ENCODE measurements around the gene MTTP. TPM values are rescaled to one million over a fixed set of nuclear protein-coding genes. Genes with fewer than 3 reads are reported as not detected.

Gene MTTP
- total RNA-seq, 1 experiment from 2014 or later, result 0.20 TPM

DNA sequence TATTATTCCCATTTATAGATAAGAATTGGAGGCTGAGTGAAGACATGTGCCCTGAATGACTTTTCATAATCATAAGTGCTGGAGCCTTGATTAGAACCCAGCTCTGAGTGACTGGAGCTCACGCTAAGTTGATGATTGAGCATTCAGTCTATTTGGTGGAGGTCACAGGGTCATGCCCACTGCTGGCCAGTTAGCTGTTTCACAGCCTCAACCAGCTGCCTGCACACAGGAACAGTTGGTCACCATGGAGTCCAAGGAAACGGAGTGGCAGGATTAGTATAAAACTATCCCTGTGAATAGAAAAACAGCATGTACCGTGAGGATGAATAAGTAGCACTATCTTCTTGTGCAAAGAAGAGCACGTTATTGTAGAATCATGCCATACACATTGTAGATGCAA lies 84.0 kb downstream of the MTTP start:
- TF ChIP-seq CEBPB (IDR thresholded peaks at IDR 0.05; ENCODE audit: low read depth) (no peak), EZH2 (IDR thresholded peaks at IDR 0.05) (no peak), JUND (IDR thresholded peaks at IDR 0.05) (no peak)
- intact Hi-C loops (cut with micrococcal nuclease), result no loop called here
- Histone ChIP-seq H4K20me1 (ENCODE audit: insufficient read depth) (no peaks in the 10 kb centered on the region), H3K27ac (ENCODE audit: low read depth, low read length) (no peak overlapping the region), H3K9me2 (ENCODE audit: insufficient read depth) (no peaks in the 10 kb centered on the region), H3K9me3 (ENCODE audit: control insufficient read depth in 1 of 2, insufficient read depth in 1 of 2, low read depth in 1 of 2, low read length in 2 of 2) (no peaks in the 10 kb centered on the region), H3K27me3 (ENCODE audit: insufficient read depth, low read length) (no peaks in the 10 kb centered on the region), H3K4me1 (ENCODE audit: control insufficient read depth in 1 of 2, insufficient read depth in 2 of 2, low read length in 2 of 2) (peaks cover 0 to 5% of the 10 kb centered on the region in 2 experiments; a peak in 2 of 4 replicates), H3K36me3 (ENCODE audit: control insufficient read depth in 1 of 2, insufficient read depth in 2 of 2, low read length in 2 of 2) (no peaks in the 10 kb centered on the region), H3K4me2 (ENCODE audit: low read length) (no peak overlapping the region), H3K9ac (ENCODE audit: low read length) (no peak overlapping the region), H3K4me3 (replicated peaks in 1 of 2; ENCODE audit: low read depth in 1 of 2, low read length in 2 of 2) (no peak overlapping the region), H3K79me2 (ENCODE audit: insufficient read depth, low read length) (no peaks in the 10 kb centered on the region), H2AFZ (ENCODE audit: low read depth, low read length, poor library complexity, severe bottlenecking) (no peak overlapping the region)
- DNase-seq (ENCODE audit: low read depth, low spot score), result no peak
- ChIA-PET CTCF (no interaction called here), POLR2A (no interaction called here), RAD21 (ENCODE audit: low non-redundant PET in 1 of 2, low total read pairs in 2 of 2, uncharacterized antibody in 2 of 2, unreplicated experiment in 2 of 2) (no interaction called here)
- no peak for ATAC-seq
- BruUV-seq (replicated peaks), result no TSS peak

DNA sequence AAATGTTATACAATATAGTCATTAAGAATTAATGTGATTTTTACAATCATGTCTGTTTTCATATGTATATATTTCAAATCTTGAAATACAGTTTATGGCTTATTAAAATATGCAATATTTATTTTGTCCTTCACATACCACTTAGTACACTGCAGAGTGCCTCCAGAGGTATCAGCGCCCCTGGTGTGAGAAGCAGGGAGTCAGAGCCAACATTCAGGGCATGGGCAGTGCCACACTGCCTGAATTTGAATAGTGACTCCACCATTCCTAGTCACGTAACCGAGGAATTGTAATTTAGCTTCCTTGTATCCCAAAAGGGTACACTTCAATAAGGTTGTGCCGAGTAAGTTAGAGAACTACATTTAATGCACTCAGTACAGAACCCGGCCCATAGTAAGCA lies 87.3 kb downstream of the MTTP start:
- H3K9me3 ChIP-seq (ENCODE audit: control insufficient read depth in 1 of 2, insufficient read depth in 1 of 2, low read depth in 1 of 2, low read length in 2 of 2), result no peaks in the 10 kb centered on the region
- ATAC-seq, result no peak
- DNase-seq (ENCODE audit: low read depth, low spot score), result no peak
- H3K79me2 ChIP-seq (ENCODE audit: insufficient read depth, low read length), result no peaks in the 10 kb centered on the region
- H2AFZ ChIP-seq (ENCODE audit: low read depth, low read length, poor library complexity, severe bottlenecking), result no peak overlapping the region
- ChIA-PET POLR2A (no interaction called here), RAD21 (ENCODE audit: low non-redundant PET in 1 of 2, low total read pairs in 2 of 2, uncharacterized antibody in 2 of 2, unreplicated experiment in 2 of 2) (no interaction called here), CTCF (no interaction called here)
- no peaks in the 10 kb centered on the region for H3K9me2 ChIP-seq (ENCODE audit: insufficient read depth)
- H3K4me2 ChIP-seq (ENCODE audit: low read length), result no peak overlapping the region
- no peaks in the 10 kb centered on the region for H4K20me1 ChIP-seq (ENCODE audit: insufficient read depth)
- H3K27ac ChIP-seq (ENCODE audit: low read depth, low read length), result no peak overlapping the region
- no TSS peak for BruUV-seq (replicated peaks)
- intact Hi-C loops (cut with micrococcal nuclease), result no loop called here
- no peaks in the 10 kb centered on the region for H3K4me1 ChIP-seq (ENCODE audit: control insufficient read depth in 1 of 2, insufficient read depth in 2 of 2, low read length in 2 of 2)
- H3K4me3 ChIP-seq (replicated peaks in 1 of 2; ENCODE audit: low read depth in 1 of 2, low read length in 2 of 2), result no peak overlapping the region
- no peak overlapping the region for H3K9ac ChIP-seq (ENCODE audit: low read length)
- no peaks in the 10 kb centered on the region for H3K36me3 ChIP-seq (ENCODE audit: control insufficient read depth in 1 of 2, insufficient read depth in 2 of 2, low read length in 2 of 2)
- H3K27me3 ChIP-seq (ENCODE audit: insufficient read depth, low read length), result no peaks in the 10 kb centered on the region
- TF ChIP-seq EZH2 (IDR thresholded peaks at IDR 0.05), result no peak
- no peak for TF ChIP-seq ELF1 (IDR thresholded peaks at IDR 0.05; ENCODE audit: borderline replicate concordance, low read depth)
- no peak for TF ChIP-seq SP1 (IDR thresholded peaks at IDR 0.05; ENCODE audit: low read depth)
- TF ChIP-seq, protein P1, sequence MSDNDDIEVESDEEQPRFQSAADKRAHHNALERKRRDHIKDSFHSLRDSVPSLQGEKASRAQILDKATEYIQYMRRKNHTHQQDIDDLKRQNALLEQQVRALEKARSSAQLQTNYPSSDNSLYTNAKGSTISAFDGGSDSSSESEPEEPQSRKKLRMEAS (IDR thresholded peaks at IDR 0.05), result no peak
- TF ChIP-seq POLR2A (IDR thresholded peaks at IDR 0.05; ENCODE audit: borderline replicate concordance, extremely low read depth, insufficient read depth, insufficient read length), result no peak
- TF ChIP-seq, protein P2, sequence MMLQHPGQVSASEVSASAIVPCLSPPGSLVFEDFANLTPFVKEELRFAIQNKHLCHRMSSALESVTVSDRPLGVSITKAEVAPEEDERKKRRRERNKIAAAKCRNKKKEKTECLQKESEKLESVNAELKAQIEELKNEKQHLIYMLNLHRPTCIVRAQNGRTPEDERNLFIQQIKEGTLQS (IDR thresholded peaks at IDR 0.05), result no peak
- TF ChIP-seq POLR2AphosphoS5 (IDR thresholded peaks at IDR 0.05; ENCODE audit: low read depth, low read length), result no peak
- TF ChIP-seq, protein P3, sequence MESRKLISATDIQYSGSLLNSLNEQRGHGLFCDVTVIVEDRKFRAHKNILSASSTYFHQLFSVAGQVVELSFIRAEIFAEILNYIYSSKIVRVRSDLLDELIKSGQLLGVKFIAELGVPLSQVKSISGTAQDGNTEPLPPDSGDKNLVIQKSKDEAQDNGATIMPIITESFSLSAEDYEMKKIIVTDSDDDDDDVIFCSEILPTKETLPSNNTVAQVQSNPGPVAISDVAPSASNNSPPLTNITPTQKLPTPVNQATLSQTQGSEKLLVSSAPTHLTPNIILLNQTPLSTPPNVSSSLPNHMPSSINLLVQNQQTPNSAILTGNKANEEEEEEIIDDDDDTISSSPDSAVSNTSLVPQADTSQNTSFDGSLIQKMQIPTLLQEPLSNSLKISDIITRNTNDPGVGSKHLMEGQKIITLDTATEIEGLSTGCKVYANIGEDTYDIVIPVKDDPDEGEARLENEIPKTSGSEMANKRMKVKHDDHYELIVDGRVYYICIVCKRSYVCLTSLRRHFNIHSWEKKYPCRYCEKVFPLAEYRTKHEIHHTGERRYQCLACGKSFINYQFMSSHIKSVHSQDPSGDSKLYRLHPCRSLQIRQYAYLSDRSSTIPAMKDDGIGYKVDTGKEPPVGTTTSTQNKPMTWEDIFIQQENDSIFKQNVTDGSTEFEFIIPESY (IDR thresholded peaks at IDR 0.05; ENCODE audit: extremely low read depth, insufficient replicate concordance, low read length), result no peak
- no peak for TF ChIP-seq YY1 (IDR thresholded peaks at IDR 0.05; ENCODE audit: extremely low read depth, insufficient replicate concordance, low read depth, low read length)
- no peak for TF ChIP-seq SIN3A (IDR thresholded peaks at IDR 0.05; ENCODE audit: low read depth)
- TF ChIP-seq, protein P4, sequence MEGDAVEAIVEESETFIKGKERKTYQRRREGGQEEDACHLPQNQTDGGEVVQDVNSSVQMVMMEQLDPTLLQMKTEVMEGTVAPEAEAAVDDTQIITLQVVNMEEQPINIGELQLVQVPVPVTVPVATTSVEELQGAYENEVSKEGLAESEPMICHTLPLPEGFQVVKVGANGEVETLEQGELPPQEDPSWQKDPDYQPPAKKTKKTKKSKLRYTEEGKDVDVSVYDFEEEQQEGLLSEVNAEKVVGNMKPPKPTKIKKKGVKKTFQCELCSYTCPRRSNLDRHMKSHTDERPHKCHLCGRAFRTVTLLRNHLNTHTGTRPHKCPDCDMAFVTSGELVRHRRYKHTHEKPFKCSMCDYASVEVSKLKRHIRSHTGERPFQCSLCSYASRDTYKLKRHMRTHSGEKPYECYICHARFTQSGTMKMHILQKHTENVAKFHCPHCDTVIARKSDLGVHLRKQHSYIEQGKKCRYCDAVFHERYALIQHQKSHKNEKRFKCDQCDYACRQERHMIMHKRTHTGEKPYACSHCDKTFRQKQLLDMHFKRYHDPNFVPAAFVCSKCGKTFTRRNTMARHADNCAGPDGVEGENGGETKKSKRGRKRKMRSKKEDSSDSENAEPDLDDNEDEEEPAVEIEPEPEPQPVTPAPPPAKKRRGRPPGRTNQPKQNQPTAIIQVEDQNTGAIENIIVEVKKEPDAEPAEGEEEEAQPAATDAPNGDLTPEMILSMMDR (IDR thresholded peaks at IDR 0.05 in 2 of 3, conservative IDR thresholded peaks at IDR 0.05 in 1 of 3; ENCODE audit: borderline replicate concordance in 1 of 3, insufficient read depth in 1 of 3, low read depth in 2 of 3, low read length in 2 of 3), result no peak
- no peak for TF ChIP-seq TCF7L2 (IDR thresholded peaks at IDR 0.05; ENCODE audit: borderline replicate concordance, extremely low read depth, insufficient read depth, insufficient read length)
- TF ChIP-seq RAD21 (IDR thresholded peaks at IDR 0.05; ENCODE audit: low read depth), result no peak
- TF ChIP-seq ZFX (IDR thresholded peaks at IDR 0.05), result no peak
- no peak for TF ChIP-seq EZH2phosphoT487 (IDR thresholded peaks at IDR 0.05; ENCODE audit: borderline replicate concordance)

Measured in HCT116 (cell line).